HK-2 (cell line): ENCODE measurements around the gene TAL2.

Source experiments
- DNase-seq: peaks from one replicate; pipeline ENCODE4 v3.0.0-alpha.2; 2018; ENCODE audit not compliant: unreplicated experiment

Gene TAL2

GRCh38 chr9:105710638-105711037 is 48.4 kb downstream of the TAL2 start:
- no peak for DNase-seq

- DNase-seq: no peak
These were observed 49.6 kb downstream of the TAL2 start for GRCh38 chr9:105711867-105712266.

GRCh38 chr9:105712297-105712696 is 50.0 kb downstream of the TAL2 start:
- no peak for DNase-seq
